ENCODE results near the gene MYOG. TPM values are rescaled to one million over a fixed set of nuclear protein-coding genes. Genes with fewer than 3 reads are reported as not detected.

Gene MYOG
- total and polyA plus RNA-seq, 2 experiments from 2014 or later: not detected

DNA sequence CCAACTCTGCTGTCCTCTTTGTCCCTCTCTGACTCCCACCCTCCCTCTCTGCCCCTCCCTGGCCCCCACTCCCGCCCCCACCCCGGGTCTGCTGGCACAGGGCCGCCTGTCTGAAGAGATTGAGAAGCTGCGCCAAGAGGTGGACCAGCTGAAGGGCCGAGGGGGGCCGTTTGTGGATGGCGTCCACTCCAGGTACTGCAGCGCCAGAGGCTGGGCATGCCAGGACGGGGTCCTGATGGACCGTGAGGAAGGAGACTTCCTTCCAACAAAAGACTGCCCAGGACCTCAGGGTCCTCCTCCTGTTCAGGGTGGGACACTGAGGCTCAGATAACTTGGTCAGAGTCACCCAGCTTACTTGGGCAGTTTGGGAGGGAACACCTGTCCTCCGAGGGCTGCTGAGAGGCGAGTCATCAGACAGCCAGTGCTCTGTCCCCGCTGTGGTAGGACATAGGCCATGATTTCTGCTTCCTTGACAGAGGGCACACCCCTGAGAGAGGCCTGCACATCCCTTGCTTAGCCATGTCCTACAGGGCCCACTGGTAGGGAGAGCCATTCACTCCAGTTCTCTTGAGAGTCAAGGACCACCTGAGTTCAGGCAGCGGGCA, 36.1 kb downstream of the MYOG start:
- Histone ChIP-seq H3K4me3 (no peak overlapping the region), H3K4me1 (ENCODE audit: insufficient read depth) (peaks cover 36% of the 10 kb centered on the region), H3K9me2 (ENCODE audit: insufficient read depth) (no peaks in the 10 kb centered on the region), H4K20me1 (replicated peaks; ENCODE audit: insufficient read depth) (no peaks in the 10 kb centered on the region), H3K79me2 (replicated peaks; ENCODE audit: insufficient read depth) (no peaks in the 10 kb centered on the region), H3F3A (replicated peaks; ENCODE audit: low read depth) (peaks cover 9% of the 10 kb centered on the region; the same call in 1 of the 2 replicates), H3K36me3 (ENCODE audit: insufficient read depth) (no peaks in the 10 kb centered on the region), H3K27ac (ENCODE audit: low read depth) (no peak overlapping the region), H3K27me3 (ENCODE audit: insufficient read depth) (no peaks in the 10 kb centered on the region), H3K4me2 (no peak overlapping the region), H2AFZ (no peak overlapping the region)
- H3K9me3 Mint-ChIP-seq: no peaks in the 10 kb centered on the region; the same call in 2 of the 3 replicates
- no peaks in the 10 kb centered on the region; the same call in 2 of the 3 replicates for H3K36me3 Mint-ChIP-seq (ENCODE audit: low read depth)
- no peak overlapping the region for H3K27ac Mint-ChIP-seq
- peaks cover 48% of the 10 kb centered on the region for H3K4me1 Mint-ChIP-seq
- DNase-seq (ENCODE audit: low spot score): no peak
- TF ChIP-seq JUNB (IDR thresholded peaks at IDR 0.05; ENCODE audit: unreplicated experiment): no peak
- no peak for TF ChIP-seq REST (IDR thresholded peaks at IDR 0.05; ENCODE audit: unreplicated experiment)
- no peak for TF ChIP-seq POLR2AphosphoS5 (IDR thresholded peaks at IDR 0.05; ENCODE audit: low read depth)
- TF ChIP-seq CTCF (conservative IDR thresholded peaks at IDR 0.05; ENCODE audit: low read depth in 2 of 2): no peak
- TF ChIP-seq NANOG (IDR thresholded peaks at IDR 0.05; ENCODE audit: borderline replicate concordance): no peak
- TF ChIP-seq STAT1 (IDR thresholded peaks at IDR 0.05; ENCODE audit: unreplicated experiment): no peak
- TF ChIP-seq ZNF462 (CRISPR knock-in tag; IDR thresholded peaks at IDR 0.05): no peak
- no peak for TF ChIP-seq ETS1 (IDR thresholded peaks at IDR 0.05)
- no peak for TF ChIP-seq CREB1 (CRISPR knock-in tag; IDR thresholded peaks at IDR 0.05; ENCODE audit: low read depth)
- no peak for TF ChIP-seq EZH2phosphoT487 (IDR thresholded peaks at IDR 0.05; ENCODE audit: unreplicated experiment)
- TF ChIP-seq EZH2 (IDR thresholded peaks at IDR 0.05; ENCODE audit: low read depth, unreplicated experiment): no peak
- no peak for TF ChIP-seq ZNF114 (CRISPR knock-in tag; IDR thresholded peaks at IDR 0.05)
- TF ChIP-seq ZNF331 (CRISPR knock-in tag; IDR thresholded peaks at IDR 0.05; ENCODE audit: low read depth): no peak
- peaks cover 11% of the 10 kb centered on the region for H3K27me3 Mint-ChIP-seq (ENCODE audit: insufficient read depth, low read depth, poor library complexity)
- ATAC-seq: no peak
- H3K4me3 Mint-ChIP-seq: no peak overlapping the region
